Measurements from ENCODE around the gene STAT5A.
A peak's percentile ranks its signal among the peaks of the same experiment; 100 is the strongest.
"Not testable (repeated sequence)": the region's sequence is repeated elsewhere in the genome, so short reads cannot be mapped to it uniquely, and the experiment has no call there.

The STAT5A gene

DNA sequence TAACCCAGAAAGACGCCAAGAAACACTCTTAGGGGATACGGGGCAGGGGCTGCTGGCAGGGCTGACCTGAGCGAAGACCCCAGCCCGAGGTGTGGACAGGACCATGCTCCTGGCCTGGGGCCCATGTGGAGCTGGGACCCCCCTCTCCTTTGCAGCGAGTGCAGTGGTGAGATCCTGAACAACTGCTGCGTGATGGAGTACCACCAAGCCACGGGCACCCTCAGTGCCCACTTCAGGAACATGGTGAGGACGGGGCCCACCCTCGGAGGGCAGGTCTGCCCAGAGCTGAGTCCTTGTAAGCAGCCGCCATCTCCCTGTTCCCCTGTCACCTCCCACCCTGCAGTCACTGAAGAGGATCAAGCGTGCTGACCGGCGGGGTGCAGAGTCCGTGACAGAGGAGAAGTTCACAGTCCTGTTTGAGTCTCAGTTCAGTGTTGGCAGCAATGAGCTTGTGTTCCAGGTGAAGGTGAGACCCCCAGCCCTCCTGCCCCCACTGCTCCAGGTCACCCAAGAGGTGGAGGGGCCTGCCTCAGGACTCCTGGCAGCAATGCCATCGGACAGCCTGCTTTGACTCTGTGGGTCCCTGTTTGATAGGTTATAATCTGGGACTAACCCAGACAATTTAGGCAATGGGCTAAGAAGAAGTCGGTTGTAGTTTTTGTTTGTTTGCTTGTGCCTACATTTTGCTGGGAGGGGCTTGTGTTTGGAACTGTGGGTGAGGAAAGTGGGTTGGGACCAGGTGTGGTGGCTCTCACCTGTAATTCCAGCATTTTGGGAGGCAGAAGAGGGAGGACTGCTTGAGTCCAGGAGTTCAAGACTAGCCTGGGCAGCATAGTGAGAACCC lies 16.1 kb downstream of the STAT5A start:
- FAIRE-seq: no peak

DNA sequence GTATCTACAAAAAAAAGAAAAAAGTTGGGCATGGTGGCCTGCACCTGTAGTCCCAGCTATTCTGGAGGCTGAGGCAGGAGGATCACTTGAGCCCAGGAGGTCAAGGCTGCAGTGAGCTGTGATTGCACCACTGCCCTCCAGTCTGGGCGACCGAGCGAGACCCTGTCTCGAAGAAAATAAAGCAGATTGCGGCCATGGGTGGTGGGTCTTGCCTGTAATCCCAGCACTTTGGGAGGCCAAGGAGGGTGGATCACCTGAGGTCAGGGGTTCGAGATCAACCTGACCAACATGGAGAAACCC lies 16.7 kb downstream of the STAT5A start:
- DNase-seq (ENCODE audit: extremely low spot score, insufficient read length, low read depth); FAIRE-seq: not testable (repeated sequence)

More for the DNA sequence above, 16.1 kb downstream of the STAT5A start:
- DNase-seq (ENCODE audit: extremely low spot score, insufficient read length, low read depth): no peak

DNA sequence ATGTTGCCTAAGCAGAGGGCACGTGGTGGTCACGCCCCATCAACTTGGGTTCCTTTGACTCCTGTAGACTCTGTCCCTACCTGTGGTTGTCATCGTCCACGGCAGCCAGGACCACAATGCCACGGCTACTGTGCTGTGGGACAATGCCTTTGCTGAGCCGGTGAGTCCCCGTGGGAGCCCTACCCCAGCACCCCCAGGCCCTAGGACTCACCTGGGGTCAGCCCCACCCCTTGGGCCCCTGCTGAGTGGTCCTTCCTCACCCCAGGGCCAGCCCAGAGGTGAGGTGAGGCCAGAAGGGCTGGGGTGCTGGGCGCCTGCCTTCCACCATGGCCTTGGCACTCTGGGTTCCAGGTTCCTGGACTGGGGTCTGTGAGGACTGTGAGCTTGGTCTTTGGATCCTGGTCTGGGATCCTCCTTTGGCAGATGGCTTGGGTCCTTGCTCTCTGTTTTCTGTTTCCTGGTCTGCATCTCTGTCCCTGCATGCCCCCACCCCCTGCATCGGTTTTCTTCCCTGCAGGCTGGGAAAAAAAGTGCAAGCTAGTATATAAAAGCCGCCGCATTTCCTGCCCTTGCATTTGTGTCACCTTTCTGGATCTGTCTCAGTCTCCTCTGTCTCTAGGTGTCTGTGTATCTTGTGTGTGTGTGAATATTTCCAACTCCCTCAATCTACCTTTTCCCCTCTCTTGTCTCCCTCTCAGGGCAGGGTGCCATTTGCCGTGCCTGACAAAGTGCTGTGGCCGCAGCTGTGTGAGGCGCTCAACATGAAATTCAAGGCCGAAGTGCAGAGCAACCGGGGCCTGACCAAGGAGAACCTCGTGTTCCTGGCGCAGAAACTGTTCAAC lies 17.5 kb downstream of the STAT5A start:
- FAIRE-seq: no peak

DNA sequence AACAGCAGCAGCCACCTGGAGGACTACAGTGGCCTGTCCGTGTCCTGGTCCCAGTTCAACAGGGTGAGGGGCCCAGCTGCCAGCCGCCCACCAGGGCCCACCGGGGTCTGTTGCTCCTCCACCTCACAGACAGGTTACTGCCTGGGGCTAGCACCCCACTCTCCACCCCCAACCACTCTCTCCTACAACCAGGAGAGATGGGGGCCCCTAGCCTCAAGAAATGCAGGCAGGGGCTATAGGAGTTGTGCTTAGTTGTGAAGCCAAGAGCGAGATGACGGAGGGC lies 18.0 kb downstream of the STAT5A start:
- FAIRE-seq (no peak), DNase-seq (ENCODE audit: extremely low spot score, insufficient read length, low read depth) (no peak)

More for the DNA sequence above, 17.5 kb downstream of the STAT5A start:
- DNase-seq (ENCODE audit: extremely low spot score, insufficient read length, low read depth): no peak

DNA sequence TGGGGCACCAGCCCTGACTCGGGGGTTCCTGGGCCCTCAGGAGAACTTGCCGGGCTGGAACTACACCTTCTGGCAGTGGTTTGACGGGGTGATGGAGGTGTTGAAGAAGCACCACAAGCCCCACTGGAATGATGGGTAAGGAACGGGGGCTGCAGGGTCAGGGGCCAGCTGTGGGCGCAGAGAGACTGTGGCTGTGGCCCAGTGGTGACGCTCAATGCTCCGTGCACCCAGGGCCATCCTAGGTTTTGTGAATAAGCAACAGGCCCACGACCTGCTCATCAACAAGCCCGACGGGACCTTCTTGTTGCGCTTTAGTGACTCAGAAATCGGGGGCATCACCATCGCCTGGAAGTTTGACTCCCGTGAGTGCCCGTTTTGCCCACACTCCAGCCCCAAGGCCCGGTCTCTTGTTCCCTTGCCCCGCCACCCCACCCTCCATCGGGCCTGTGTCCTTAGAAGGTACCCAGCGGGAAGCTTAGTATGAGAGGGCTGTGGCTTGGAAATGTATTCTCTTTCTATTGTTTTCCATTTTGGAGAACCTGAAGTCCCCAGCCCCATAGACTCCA lies 19.1 kb downstream of the STAT5A start:
- DNase-seq (ENCODE audit: extremely low spot score, insufficient read length, low read depth) (no peak), FAIRE-seq (no peak)

DNA sequence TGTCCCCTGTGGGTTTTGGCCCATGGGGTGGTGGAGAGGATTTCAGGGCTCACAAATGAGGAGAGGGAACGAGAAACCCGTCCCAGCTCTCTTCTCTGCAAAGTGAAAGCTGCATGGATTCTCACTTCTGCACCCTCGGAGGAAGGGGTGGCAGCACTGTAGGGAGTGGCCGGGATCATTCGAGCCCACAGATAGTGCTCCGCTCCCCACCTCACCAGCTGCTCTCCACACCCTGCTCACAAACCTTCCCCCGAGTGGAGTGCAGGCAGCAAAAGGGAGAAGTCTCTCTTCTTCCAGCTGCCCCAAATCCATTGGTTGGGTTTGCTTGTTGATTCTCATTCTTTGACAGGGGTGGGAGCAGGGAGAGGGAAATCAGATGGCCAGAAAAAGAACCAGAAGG lies 20.1 kb downstream of the STAT5A start:
- DNase-seq (ENCODE audit: extremely low spot score, insufficient read length, low read depth) (no peak), FAIRE-seq (no peak)

DNA sequence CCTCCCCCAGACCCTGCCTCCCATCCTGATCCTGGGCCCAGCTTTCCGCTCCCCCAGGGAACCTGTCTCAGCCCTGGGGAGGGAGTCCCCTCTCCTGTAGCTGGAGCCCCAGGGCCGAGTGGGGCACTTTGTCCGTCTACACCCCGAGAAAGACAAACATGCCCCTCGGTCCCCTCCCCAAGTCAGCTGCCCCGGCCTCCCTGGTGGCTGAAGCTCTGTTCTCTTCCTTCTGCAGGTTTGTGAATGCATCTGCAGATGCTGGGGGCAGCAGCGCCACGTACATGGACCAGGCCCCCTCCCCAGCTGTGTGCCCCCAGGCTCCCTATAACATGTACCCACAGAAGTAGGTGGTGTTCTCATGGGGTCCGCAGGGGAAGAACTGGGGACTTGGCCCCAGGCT lies 20.8 kb downstream of the STAT5A start:
- FAIRE-seq: no peak

DNA sequence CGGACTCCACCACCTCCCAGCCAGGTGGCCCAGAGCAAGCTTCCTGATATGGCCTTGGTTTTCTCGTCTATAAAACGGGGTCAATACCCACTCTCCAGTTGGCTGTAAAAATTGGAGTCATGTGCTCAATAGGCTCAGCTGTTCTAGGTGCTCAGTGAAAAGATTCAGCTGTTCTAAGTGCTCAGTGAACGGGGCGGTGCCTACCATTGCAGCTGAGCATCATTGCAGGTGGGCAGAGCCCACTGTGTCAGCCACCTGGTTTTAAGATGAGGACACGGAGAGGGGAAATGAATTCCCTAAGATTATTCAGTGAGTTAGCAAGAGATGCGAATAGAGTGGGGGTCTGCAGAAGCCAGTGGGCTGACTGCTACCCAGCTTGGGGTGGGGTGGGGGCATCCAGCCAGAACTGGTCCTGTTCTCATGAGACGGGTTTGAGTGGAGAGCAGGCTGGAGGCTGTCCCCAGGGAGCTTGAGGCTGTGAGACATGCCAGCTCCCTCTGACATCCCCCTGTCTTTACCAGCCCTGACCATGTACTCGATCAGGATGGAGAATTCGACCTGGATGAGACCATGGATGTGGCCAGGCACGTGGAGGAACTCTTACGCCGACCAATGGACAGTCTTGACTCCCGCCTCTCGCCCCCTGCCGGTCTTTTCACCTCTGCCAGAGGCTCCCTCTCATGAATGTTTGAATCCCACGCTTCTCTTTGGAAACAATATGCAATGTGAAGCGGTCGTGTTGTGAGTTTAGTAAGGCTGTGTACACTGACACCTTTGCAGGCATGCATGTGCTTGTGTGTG lies 21.9 kb downstream of the STAT5A start:
- FAIRE-seq (no peak), DNase-seq (ENCODE audit: extremely low spot score, insufficient read length, low read depth) (no peak)

More for the DNA sequence above, 20.8 kb downstream of the STAT5A start:
- no peak for DNase-seq (ENCODE audit: extremely low spot score, insufficient read length, low read depth)

DNA sequence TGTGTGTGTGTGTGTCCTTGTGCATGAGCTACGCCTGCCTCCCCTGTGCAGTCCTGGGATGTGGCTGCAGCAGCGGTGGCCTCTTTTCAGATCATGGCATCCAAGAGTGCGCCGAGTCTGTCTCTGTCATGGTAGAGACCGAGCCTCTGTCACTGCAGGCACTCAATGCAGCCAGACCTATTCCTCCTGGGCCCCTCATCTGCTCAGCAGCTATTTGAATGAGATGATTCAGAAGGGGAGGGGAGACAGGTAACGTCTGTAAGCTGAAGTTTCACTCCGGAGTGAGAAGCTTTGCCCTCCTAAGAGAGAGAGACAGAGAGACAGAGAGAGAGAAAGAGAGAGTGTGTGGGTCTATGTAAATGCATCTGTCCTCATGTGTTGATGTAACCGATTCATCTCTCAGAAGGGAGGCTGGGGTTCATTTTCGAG lies 22.5 kb downstream of the STAT5A start:
- FAIRE-seq (no peak), DNase-seq (ENCODE audit: extremely low spot score, insufficient read length, low read depth) (no peak)

DNA sequence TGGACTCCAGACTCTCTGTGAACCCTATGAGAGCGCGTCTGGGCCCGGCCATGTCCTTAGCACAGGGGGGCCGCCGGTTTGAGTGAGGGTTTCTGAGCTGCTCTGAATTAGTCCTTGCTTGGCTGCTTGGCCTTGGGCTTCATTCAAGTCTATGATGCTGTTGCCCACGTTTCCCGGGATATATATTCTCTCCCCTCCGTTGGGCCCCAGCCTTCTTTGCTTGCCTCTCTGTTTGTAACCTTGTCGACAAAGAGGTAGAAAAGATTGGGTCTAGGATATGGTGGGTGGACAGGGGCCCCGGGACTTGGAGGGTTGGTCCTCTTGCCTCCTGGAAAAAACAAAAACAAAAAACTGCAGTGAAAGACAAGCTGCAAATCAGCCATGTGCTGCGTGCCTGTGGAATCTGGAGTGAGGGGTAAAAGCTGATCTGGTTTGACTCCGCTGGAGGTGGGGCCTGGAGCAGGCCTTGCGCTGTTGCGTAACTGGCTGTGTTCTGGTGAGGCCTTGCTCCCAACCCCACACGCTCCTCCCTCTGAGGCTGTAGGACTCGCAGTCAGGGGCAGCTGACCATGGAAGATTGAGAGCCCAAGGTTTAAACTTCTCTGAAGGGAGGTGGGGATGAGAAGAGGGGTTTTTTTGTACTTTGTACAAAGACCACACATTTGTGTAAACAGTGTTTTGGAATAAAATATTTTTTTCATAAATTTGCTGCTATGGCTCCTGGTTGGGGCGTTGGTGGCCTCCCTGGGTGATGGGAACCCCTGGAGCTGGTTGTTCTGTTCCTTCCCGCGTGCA lies 23.1 kb downstream of the STAT5A start:
- DNase-seq (ENCODE audit: extremely low spot score, insufficient read length, low read depth): no peak

DNA sequence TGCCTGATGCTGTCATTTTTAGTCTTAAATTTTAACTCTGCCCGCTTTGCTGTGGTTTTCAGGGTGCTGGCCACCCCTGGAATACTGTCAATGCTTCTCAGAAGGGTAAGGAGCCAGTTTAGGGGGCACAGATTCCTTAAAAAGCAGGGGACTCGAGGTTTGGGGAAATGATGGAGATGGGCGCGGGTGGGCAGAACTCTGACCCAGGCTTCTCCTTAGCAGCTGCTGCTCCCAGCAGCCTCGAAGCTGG lies 23.7 kb downstream of the STAT5A start:
- no peak for FAIRE-seq
- no peak for DNase-seq (ENCODE audit: extremely low spot score, insufficient read length, low read depth)

More for the DNA sequence above, 23.1 kb downstream of the STAT5A start:
- FAIRE-seq: no peak

DNA sequence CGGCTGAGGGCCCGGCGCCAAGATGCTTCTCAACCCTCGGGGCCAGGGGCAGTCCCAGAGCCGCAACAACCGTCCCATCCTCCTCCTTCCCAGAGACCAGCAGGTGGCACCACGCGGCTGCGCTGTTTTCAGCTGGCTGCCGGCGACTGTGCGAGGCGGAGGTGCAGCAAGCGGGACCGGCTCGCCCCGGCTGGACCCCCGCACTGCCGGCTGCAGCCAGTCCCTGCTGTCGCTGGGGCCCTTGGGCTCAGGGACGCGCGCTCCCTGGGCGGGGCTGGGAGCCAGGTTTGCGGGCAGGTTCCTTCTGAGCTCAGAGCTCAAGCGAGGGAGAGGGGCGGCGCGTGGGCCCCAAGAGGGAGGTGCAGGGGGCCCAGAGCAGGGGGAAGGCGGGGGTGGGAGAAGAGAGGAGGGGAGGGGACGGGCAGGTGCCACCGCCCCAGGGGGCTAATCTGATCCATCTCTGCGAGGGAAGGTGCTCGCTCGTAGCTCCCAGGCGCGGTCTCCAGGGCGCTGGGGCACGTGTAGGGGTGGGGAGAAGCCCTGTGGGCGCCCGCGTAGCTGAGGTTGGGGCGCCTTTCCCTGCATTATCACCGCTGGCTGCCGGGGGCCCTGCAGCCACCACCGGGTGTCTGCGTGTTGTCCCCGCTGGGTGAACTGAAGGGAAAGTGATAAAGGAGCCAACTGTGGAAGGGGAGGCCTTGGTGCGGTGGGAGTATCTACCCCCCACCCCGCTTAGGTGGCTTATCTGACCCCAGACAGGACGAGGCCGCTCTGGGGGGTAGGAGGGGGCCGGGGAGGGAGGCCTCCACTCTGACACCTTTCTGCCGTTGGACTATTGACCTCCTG lies 24.2 kb downstream of the STAT5A start:
- no peak for DNase-seq (ENCODE audit: extremely low spot score, insufficient read length, low read depth)
- FAIRE-seq: peak; percentile 77

DNA sequence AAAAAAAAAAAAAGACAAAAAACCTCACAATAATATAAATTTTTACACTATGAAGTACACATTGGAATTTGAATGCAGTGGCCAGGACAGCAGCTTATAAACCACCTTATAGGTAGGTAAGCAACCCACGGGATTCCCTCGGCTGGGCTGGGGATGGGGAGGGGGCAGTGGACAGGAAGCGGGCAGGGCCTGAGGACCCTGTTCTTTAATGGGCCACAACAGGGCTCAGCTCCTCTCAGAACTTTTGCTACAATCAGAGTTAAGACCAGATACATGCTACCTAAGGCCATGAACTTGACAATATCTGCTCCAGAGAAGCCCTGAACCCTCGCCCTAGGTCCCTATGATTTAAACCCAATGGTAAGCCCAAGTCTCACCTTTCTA lies 25.1 kb downstream of the STAT5A start:
- no peak for FAIRE-seq
- DNase-seq (ENCODE audit: extremely low spot score, insufficient read length, low read depth): no peak

DNA sequence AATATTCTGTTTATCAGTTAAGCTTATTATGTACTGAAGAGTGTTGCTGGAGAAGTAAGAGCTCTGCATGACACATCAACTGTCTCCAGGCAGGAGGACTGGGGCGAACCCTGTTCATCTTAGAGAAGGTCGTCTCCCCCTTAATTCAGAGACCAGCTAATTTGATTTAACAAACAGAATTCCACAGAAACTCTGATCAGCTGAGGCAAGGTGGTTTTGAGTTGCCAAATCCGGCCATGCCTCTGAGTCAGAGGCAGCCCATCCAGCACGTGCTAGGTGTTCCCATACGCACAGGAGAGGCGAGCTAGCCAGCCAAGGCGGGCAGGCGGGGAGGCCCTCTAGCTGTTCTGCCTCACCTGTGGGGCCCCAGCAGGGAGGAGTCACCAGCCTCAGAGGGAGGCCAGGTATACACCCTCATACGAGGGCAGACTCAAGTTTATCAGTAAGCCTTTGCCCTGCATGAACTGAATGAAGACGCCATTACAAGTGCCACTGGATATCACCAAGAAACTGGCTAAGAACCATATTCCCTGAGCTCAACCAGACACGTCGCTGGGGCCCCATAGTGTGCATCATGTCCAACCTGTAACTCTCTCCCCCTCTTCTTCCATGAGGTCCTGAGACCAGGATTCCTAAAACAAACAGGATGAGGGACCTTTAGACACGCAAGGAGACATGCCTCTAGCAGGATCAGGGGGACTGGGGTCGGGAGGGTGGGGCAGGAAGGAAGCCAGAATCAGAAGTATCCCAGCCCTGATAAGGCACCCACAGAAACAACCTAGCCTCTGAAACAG lies 25.7 kb downstream of the STAT5A start:
- DNase-seq (ENCODE audit: extremely low spot score, insufficient read length, low read depth): no peak
- FAIRE-seq: no peak

DNA sequence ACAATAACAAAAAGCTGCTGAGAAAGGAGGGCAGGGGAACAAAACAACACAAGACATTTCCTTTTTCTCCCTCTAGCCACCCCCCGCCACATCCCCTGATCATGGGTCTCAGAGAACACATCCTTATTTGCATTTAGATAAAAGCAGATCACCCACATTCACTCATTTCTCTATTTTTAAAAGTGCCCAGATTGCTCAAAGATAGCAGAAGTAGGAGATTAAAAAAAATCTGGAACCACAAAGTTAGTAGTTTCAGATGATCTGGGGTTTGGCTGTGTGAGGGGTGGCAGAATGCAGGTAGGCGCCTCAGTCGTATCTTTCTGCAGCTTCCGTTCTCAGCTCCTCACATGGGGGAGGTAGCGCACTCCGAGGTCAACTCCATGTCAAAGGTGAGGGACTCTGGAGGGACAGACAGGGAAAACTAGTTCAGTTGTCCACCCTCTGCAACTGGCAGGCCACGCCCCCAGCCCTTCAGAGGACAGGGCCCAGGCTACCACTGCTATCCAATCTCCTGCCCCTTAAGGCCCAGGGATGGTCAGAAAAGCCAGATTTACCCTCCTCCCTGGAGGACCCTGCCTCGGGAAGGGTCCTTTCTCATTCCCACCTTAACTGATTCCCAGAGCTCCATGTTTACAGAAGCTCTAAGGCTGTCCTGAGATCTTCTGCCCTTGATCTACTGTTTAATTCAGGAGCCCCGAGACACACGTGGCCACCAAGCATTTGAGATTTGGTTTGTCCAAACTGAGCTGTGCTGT lies 27.3 kb downstream of the STAT5A start:
- no peak for FAIRE-seq

DNA sequence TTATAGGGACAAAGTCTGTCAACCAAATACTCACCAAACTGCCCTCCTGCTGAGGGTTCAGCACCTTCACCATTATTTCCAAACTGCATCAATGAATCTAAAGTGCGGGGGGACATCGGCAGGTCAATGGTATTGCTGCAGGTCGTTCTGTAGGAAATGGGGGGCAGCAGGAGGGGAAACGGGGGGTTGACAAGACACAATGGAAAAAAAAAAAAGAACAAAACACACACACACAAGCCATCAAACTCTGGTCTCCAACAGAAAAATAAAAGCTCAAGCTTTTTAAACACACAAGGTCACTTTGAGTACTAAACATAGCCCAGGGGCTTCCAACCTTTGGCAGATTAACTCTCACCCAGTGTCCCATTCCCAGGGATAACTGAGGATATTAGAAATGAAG lies 28.5 kb downstream of the STAT5A start:
- no peak for FAIRE-seq
- no peak for DNase-seq (ENCODE audit: extremely low spot score, insufficient read length, low read depth)

More for the DNA sequence above, 27.3 kb downstream of the STAT5A start:
- DNase-seq (ENCODE audit: extremely low spot score, insufficient read length, low read depth): no peak

DNA sequence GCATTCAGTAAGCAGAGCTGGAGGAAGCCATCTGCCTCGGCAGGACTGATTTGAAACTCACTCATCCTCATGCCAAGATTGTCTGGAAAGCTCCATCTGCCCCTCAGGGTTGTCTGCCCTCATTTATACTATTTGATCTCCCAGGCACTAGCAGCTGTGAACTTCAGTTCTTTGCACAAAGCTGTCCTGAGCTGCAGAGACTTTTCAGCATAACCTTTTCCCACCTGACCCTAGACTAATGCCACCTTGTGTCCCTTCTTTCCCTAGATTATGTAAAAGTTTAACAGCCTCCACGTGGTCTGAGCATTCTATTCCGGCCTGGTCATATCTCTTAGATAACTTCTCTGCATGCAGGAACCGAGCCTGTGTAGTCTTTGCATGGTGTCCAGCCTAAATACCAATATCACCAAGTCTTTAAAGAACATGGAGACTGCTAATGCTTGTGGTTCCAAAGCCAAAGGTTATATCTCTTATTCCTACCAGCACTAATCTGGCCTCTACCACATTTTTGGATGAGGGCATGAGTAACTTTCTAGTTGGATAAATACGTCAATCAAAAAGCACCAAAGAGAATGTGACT lies 29.1 kb downstream of the STAT5A start:
- DNase-seq (ENCODE audit: extremely low spot score, insufficient read length, low read depth) (no peak), FAIRE-seq (no peak)
